Hypothalamus (tissue), 51 donors: ENCODE results near the gene ARHGAP31.
"Not testable (repeated sequence)": the region's sequence is repeated elsewhere in the genome, so short reads cannot be mapped to it uniquely, and the experiment has no call there.

Experiments
- DNase-seq, 51 donors: peaks; one replicate each; lab custom pipeline; 2025; lab: John Stamatoyannopoulos, UW

The ARHGAP31 gene

DNA sequence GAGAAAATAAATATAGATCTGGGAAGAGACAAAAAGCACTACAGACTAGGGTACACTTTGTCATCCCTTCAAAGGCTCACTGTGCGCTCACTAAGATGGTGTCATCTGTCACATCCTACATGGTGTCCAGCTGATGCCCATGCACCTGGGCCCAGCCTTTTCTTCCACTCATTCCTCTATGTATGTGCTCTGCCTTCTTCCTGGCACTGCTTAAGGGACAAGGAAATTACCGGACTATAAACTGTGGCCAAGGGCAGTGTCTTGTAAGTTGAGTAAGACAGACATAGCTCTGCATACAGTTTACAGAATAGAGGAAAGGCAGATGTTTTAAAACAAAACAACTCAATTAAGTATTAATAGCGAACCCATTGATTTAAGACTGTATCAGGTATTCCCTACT lies 52.9 kb downstream of the ARHGAP31 start:
- no peak for DNase-seq

DNA sequence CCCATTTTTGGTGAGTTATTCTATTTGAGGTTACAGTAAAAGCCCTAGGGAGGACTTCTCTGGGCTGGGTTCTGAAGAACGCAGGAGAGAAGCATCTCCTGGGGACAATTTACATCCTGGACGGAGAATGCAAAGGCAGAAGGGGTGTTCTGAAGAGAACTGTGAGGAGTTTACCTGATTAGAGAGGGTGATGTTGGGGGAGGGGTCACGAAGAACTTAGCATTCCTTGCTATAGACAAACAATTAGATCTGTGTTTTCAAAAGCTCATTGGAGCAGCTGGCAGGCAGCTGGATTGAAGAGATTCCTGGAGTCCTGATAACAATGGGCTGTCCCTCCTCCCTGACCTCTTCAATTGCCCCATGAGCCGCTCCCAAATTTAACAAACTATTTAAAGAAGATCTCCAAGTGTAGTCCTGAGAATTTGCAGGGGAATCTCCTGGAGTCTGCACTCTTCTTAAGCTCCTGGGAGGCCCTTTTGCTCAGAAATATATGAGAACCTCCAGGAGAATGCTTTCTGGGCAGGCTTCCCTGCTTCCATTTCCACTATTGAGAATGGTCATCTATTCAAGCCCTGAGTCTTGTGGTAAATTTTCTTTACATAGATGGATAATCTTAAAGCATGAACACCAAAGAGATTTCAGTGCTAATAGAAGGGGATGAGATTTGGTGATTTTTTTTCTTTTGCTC lies 55.3 kb downstream of the ARHGAP31 start:
- no peak for DNase-seq

GRCh38 chr3:119350114-119350513 lies 55.9 kb downstream of the ARHGAP31 start:
- no peak for DNase-seq

GRCh38 chr3:119351581-119351980 lies 57.4 kb downstream of the ARHGAP31 start:
- no peak for DNase-seq

- DNase-seq = no peak
Measured at GRCh38 chr3:119352034-119352609, 57.9 kb downstream of the ARHGAP31 start.

- no peak for DNase-seq
Measured at GRCh38 chr3:119352863-119353527, 58.8 kb downstream of the ARHGAP31 start.

GRCh38 chr3:119355608-119356007 lies 61.4 kb downstream of the ARHGAP31 start:
- not testable (repeated sequence) for DNase-seq

- no peak for DNase-seq
Measured at GRCh38 chr3:119356646-119357045, 62.5 kb downstream of the ARHGAP31 start.

DNA sequence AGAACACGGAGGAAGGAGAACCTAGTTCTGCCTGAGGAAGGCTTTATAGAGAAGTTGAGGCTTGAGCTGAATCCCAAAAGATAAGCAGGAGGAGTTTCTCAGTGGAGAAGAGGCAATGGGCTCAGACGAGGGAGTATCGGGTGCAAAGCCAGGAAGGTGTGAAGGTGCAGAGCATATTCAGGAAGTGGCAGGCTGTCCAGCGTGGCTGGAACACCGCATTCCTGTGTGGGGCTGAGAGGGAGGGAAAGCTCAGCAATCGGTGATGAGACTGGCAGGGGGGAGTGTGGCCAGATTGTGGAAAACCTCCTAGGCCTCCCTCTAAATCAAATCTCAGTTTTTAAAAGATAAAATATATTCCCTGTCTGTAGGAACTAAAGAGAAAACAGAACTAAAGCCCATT lies 63.0 kb downstream of the ARHGAP31 start:
- no peak for DNase-seq

GRCh38 chr3:119359476-119360326 lies 65.5 kb downstream of the ARHGAP31 start:
- DNase-seq = no peak

- no peak for DNase-seq
Measured at GRCh38 chr3:119360736-119361462, 66.7 kb downstream of the ARHGAP31 start.

DNA sequence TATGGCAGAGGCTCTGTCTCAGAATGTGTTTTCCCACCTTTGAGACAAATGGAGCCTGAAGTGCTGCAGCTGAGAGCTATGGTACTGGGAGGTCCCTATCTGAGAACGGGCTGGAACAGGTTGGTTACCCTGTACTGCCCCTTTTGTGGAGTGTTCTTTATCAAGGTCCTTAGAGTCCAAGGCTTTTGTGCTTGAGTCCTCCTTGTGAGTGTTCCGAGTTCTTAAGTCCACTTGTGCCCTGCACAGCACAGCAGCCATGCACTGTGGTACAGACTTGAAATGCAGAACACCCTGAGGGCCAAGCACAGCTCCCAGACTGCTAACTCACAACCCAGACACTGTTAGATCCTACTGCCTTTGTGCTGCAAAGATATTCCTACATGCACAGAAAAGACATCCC lies 67.8 kb downstream of the ARHGAP31 start:
- no peak for DNase-seq

DNA sequence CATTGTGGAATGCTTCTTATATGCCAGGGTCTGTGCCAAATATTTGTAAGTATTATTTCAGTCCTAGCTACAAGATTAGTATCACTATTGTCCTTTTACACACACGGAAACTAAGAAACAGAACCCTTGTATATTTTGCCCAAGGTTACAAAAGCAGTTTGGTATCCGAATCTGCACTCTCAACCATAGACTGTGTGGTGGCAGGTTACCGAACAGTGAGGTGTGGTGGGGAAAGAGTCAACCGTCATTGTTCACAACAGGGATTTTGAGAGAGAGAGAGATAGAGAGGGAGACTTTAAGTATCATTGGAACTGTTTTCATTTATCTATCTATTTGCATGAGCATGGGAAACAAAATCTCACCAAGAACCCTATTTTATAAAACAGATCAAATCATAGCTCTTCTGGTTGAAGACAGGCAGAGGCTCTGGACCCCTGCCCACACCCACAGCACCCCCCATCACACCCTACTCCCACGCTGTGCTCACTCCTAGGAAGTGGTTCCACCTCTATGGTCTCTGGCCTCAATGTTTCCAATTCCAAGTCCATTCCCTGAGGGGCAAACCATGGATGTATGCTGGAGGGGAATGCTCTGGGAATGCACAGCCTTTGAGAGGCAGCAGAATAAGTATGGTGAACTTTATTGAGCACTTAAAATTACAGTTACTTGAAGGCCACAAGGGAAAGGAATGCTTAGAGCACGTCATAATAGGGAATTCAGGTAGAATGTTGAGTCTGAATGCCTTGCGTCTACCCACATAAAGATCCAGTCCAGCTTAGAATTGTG lies 69.0 kb downstream of the ARHGAP31 start:
- no peak for DNase-seq

- no peak for DNase-seq
Measured at GRCh38 chr3:119364401-119364800, 70.2 kb downstream of the ARHGAP31 start.

GRCh38 chr3:119365418-119365817 lies 71.2 kb downstream of the ARHGAP31 start:
- DNase-seq = no peak

- no peak for DNase-seq
Measured at GRCh38 chr3:119367000-119367399, 72.8 kb downstream of the ARHGAP31 start.

DNA sequence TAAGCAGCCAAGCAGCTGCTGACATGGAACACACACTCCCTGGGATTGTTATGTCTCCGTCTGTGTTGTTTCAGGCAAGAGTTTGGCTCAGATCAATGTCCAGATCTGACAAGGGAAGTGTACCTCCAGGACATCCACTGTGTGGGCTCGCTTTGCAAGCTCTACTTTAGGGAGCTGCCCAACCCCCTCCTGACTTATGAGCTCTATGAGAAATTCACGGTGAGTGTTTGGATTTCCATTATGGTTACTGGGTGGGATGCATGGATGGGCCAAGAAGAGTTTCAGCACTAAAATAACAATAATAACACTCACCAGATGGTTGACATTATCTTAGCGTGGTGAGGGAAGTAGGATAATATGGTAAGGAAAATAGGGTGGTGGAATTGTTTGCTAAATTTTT lies 74.1 kb downstream of the ARHGAP31 start:
- DNase-seq = no peak

- not testable (repeated sequence) for DNase-seq
Measured at GRCh38 chr3:119371786-119372185, 77.6 kb downstream of the ARHGAP31 start.

GRCh38 chr3:119375106-119375505 lies 80.9 kb downstream of the ARHGAP31 start:
- no peak for DNase-seq

DNA sequence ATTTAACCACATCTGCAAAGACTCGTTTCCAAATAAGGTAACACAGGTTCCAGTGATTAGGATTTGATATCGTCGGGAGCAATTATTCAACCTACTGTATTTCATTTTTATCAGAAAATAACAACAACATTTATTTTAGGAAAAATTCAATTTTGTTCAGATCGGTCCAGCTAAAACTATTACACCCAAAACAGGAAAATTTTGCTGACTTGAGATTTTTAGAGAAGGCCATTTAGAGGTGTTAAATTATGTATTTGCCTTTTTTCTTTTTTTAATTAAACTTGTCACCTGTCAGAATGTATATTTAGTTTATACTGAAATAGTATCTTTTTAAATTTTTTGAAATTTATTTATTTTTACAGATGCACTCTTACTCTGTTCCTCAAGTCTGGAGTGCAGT lies 81.3 kb downstream of the ARHGAP31 start:
- no peak for DNase-seq
